Chondrocyte (in vitro differentiated cells): ENCODE results near the gene LPP. TPM values are rescaled to one million over a fixed set of nuclear protein-coding genes. Genes with fewer than 3 reads are reported as not detected.

ENCODE experiments used
- DNase-seq: peaks from one replicate; pipeline ENCODE4 v3.0.0; 2021; ENCODE audit warnings: mixed read lengths, low spot score
- H3K27ac Mint-ChIP-seq: one replicate; pipeline ENCODE4 v1.8.0; 2021; ENCODE audit warnings: mild to moderate bottlenecking, moderate library complexity, mixed read lengths; ENCODE audit not compliant: unreplicated experiment
- H3K27me3 Mint-ChIP-seq: 2 replicates; pipeline ENCODE4 v1.8.0; 2021; ENCODE audit warnings: low read depth, mixed read lengths
- H3K36me3 Mint-ChIP-seq: 2 replicates; pipeline ENCODE4 v1.8.0; 2021; ENCODE audit warnings: low read depth, mixed read lengths
- H3K4me1 Mint-ChIP-seq: 2 replicates; pipeline ENCODE4 v1.8.0; 2021; ENCODE audit warnings: low read depth, mild to moderate bottlenecking, mixed read lengths
- H3K4me3 Mint-ChIP-seq: one replicate; pipeline ENCODE4 v1.8.0; 2021; ENCODE audit warnings: mild to moderate bottlenecking, moderate library complexity, mixed read lengths; ENCODE audit not compliant: unreplicated experiment
- H3K9me3 Mint-ChIP-seq: 2 replicates; pipeline ENCODE4 v1.8.0; 2021; ENCODE audit warnings: low read depth, mixed read lengths
- CTCF ChIP-seq: fragments of 200-600 bp; sonication (generic); IDR thresholded peaks from 2 replicates; pipeline ENCODE4 v1.5.0; 2021; ENCODE audit warnings: antibody characterized with exemption, mild to moderate bottlenecking, moderate library complexity
- total RNA-seq: library from RNA; stranded (reverse); gene quantifications from 3 replicates; pipeline ENCODE4 v1.2.1, GENCODE V29; 2021

The LPP gene
- total RNA-seq, 1 donor from 2014 or later, result 295 TPM

DNA sequence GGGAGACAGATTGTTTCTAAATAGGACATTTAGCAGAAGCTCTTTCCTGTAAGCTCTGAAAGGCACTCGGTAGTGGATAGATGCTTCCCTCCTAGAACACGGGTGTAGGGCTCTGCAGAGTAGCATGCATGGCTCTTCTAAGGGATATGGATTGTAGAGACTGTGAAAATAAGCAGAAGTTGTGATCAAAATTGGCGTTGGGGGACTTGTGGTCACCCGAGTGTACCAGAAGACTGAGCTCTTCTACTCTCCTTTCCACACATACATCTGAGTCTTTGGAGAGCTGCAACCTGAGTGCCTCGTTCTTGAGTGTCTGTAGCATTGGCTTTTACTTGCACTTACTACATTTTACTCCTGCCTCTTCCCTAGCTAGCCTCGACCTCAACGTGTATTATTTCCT lies 197.7 kb downstream of the LPP start:
- Mint-ChIP-seq H3K9me3 (no peaks in the 10 kb centered on the region), H3K4me1 (peaks cover 55% of the 10 kb centered on the region), H3K36me3 (peaks cover 5% of the 10 kb centered on the region), H3K4me3 (no peak overlapping the region), H3K27ac (peak overlapping the region; percentile 50), H3K27me3 (no peaks in the 10 kb centered on the region)
- no peak for DNase-seq
- no peak for TF ChIP-seq CTCF

- H3K36me3 Mint-ChIP-seq, result peaks cover 5% of the 10 kb centered on the region
Measured at GRCh38 chr3:188352196-188352927, 198.4 kb downstream of the LPP start.

GRCh38 chr3:188353426-188353825 lies 199.5 kb downstream of the LPP start:
- peaks cover 7% of the 10 kb centered on the region for H3K36me3 Mint-ChIP-seq

More at GRCh38 chr3:188352196-188352927, 198.4 kb downstream of the LPP start:
- Mint-ChIP-seq H3K4me3 (no peak overlapping the region), H3K27ac (no peak overlapping the region), H3K4me1 (peaks cover 54% of the 10 kb centered on the region), H3K9me3 (no peaks in the 10 kb centered on the region), H3K27me3 (no peaks in the 10 kb centered on the region)
- no peak for DNase-seq
- TF ChIP-seq CTCF, result no peak

GRCh38 chr3:188358787-188359493 lies 205.0 kb downstream of the LPP start:
- Mint-ChIP-seq H3K9me3 (no peaks in the 10 kb centered on the region), H3K36me3 (peaks cover 2% of the 10 kb centered on the region), H3K27me3 (no peaks in the 10 kb centered on the region), H3K27ac (no peak overlapping the region), H3K4me1 (peaks cover 31% of the 10 kb centered on the region), H3K4me3 (no peak overlapping the region)
- no peak for DNase-seq
- TF ChIP-seq CTCF, result no peak

More at GRCh38 chr3:188353426-188353825, 199.5 kb downstream of the LPP start:
- H3K9me3 Mint-ChIP-seq, result no peaks in the 10 kb centered on the region
- no peaks in the 10 kb centered on the region for H3K27me3 Mint-ChIP-seq
- no peak for DNase-seq
- peaks cover 46% of the 10 kb centered on the region for H3K4me1 Mint-ChIP-seq
- TF ChIP-seq CTCF, result no peak
- H3K4me3 Mint-ChIP-seq, result no peak overlapping the region
- no peak overlapping the region for H3K27ac Mint-ChIP-seq

DNA sequence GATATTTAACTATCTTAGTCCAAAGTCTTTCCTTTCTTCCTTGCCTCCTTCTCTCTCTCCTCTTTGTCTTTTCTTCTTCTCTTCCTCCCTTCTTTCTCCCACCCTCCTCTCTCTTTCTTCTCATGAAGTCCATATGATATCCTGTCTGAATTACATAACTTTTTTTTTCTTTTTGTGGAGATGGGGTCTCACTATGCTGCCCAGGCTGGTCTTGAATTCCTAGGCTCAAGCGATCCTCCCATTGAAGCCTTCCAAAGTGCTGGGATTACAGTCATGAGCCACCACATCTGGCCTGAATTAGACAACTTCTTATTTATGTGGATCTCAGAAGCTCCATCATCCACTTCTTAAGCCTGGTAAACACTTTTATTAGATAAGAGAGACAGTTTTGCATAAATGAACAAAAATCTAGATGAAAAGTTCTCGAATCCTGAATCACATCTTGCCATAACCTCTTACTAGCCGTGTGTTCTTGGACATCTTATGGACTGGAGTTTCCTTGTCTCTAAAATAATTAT lies 206.5 kb downstream of the LPP start:
- DNase-seq, result no peak
- Mint-ChIP-seq H3K36me3 (peaks cover 2% of the 10 kb centered on the region), H3K27me3 (no peaks in the 10 kb centered on the region), H3K9me3 (no peaks in the 10 kb centered on the region), H3K4me3 (no peak overlapping the region), H3K27ac (no peak overlapping the region), H3K4me1 (peaks cover 45% of the 10 kb centered on the region)
- TF ChIP-seq CTCF, result no peak
